ENCODE measurements around the gene ANO2.

The ANO2 gene

GRCh38 chr12:5515458-5515857 is 429.6 kb downstream of the ANO2 start:
- Mint-ChIP-seq H3K4me1 (ENCODE audit: low read depth) (no peaks in the 10 kb centered on the region), H3K9me3 (no peaks in the 10 kb centered on the region), H3K36me3 (ENCODE audit: low read depth) (no peaks in the 10 kb centered on the region), H3K27me3 (peaks cover 11% of the 10 kb centered on the region), H3K27ac (no peak overlapping the region), H3K4me3 (no peak overlapping the region)

DNA sequence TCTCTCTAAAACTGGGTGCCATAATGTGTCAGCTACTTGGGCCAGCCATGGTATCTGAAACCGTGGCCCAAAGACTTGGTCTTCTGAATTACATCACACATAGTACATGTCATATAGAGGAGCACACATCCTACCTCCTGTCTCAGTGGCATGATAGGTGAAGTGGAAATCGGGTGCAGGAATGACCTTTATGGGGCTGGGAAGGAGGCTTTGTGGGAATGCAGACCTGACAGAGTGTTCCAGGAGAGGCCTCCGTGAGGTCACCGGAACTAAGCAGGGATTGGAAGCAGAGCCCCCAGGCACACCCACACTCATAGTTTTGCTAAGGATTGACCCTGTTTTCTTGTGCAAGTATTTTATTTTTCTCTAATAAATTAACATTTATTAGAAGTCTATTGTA is 430.5 kb downstream of the ANO2 start:
- no peaks in the 10 kb centered on the region for H3K4me1 Mint-ChIP-seq (ENCODE audit: low read depth)
- no peak overlapping the region for H3K4me3 Mint-ChIP-seq
- H3K9me3 Mint-ChIP-seq = no peaks in the 10 kb centered on the region
- H3K27me3 Mint-ChIP-seq = peaks cover 11% of the 10 kb centered on the region
- no peak overlapping the region for H3K27ac Mint-ChIP-seq
- H3K36me3 Mint-ChIP-seq (ENCODE audit: low read depth) = no peaks in the 10 kb centered on the region

DNA sequence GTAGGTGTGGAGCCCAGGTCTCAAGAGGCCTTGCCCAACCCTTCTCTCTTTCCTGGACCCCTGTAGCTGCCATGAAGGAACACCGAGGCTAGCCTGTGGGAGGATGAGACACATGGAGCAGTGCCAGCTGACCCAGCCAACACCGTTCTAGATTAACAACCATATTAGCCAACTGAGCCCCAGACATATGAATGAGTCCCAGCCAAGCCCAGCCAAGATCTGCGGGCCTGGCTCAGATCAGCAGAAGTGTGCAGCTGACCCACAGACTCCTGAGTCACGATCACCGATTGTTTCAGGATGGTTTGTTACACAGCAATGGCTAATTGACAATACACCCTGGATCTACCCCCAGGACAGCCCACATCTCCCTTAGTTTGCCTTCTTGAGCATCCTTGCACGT is 431.0 kb downstream of the ANO2 start:
- Mint-ChIP-seq H3K4me3 (no peak overlapping the region), H3K36me3 (ENCODE audit: low read depth) (no peaks in the 10 kb centered on the region), H3K4me1 (ENCODE audit: low read depth) (no peaks in the 10 kb centered on the region), H3K9me3 (no peaks in the 10 kb centered on the region), H3K27ac (no peak overlapping the region), H3K27me3 (peaks cover 11% of the 10 kb centered on the region)

- Mint-ChIP-seq H3K36me3 (ENCODE audit: low read depth) (no peaks in the 10 kb centered on the region), H3K27ac (no peak overlapping the region), H3K4me3 (no peak overlapping the region), H3K4me1 (ENCODE audit: low read depth) (no peaks in the 10 kb centered on the region), H3K9me3 (no peaks in the 10 kb centered on the region), H3K27me3 (peaks cover 11% of the 10 kb centered on the region)
Measured at GRCh38 chr12:5513406-5513805, 431.7 kb downstream of the ANO2 start.

Measured in stimulated activated naive CD8-positive, alpha-beta T cell treated with anti-CD3 and anti-CD28 coated beads, Interleukin-15, Interleukin-2, amounts not matched to agents 100 ng/mL and 50 ng/mL, for 24 hours (primary cell).